Esophagus (tissue), 2 donors: Measurements from ENCODE around the gene TRIM16. TPM values are rescaled to one million over a fixed set of nuclear protein-coding genes. Genes with fewer than 3 reads are reported as not detected.
"Not testable (repeated sequence)": the region's sequence is repeated elsewhere in the genome, so short reads cannot be mapped to it uniquely, and the experiment has no call there.

Experiments
- H3K27ac ChIP-seq, 2 donors: one replicate each; pipeline ENCODE4 v1.5.1; 2013; ENCODE audit warnings: low read depth in 2 of 2, mild to moderate bottlenecking in 2 of 2, inconsistent platforms in 1 of 2, low read length in 1 of 2, moderate library complexity in 1 of 2
- H3K27me3 ChIP-seq, 2 donors: one replicate each; pipeline ENCODE4 v1.6.1; 2013; ENCODE audit warnings: low read length in 2 of 2, control low read depth in 1 of 2, mild to moderate bottlenecking in 1 of 2; ENCODE audit not compliant: insufficient read depth in 2 of 2, control insufficient read depth in 1 of 2
- H3K36me3 ChIP-seq, 2 donors: one replicate each; pipeline ENCODE4 v1.6.1; 2013; ENCODE audit warnings: low read length in 1 of 2; ENCODE audit not compliant: control insufficient read depth in 2 of 2, insufficient read depth in 2 of 2
- H3K4me1 ChIP-seq, 2 donors: one replicate each; pipeline ENCODE4 v1.6.1; 2013; ENCODE audit warnings: low read length in 1 of 2; ENCODE audit not compliant: control insufficient read depth in 2 of 2, insufficient read depth in 2 of 2
- H3K4me3 ChIP-seq, 2 donors: one replicate each; pipeline ENCODE4 v1.5.1; 2013; ENCODE audit warnings: low read length in 2 of 2, mild to moderate bottlenecking in 2 of 2, low read depth in 1 of 2, moderate library complexity in 1 of 2
- H3K9me3 ChIP-seq, 2 donors: one replicate each; pipeline ENCODE4 v1.6.1; 2013; ENCODE audit warnings: mild to moderate bottlenecking in 2 of 2, low read depth in 1 of 2, low read length in 1 of 2, moderate library complexity in 1 of 2; ENCODE audit not compliant: control insufficient read depth in 2 of 2, insufficient read depth in 1 of 2
- WGBS, 2 donors: extraction: QIAGEN DNeasy Blood & Tissue Kit; methylation state at CpG; one replicate each; pipeline ENCODE4 v1.1.7; 2013; 5-methylcytosine and 5-hydroxymethylcytosine counted together
- polyA plus RNA-seq, 2 donors: library from polyadenylated mRNA; stranded (reverse); fragments of 200-250 nt; gene quantifications; one replicate each; pipeline ENCODE4 v1.2.3, GENCODE V29; 2013
- donor health status: healthy with polysubstance abuse.
- donor health status: Bipolar disorder and iron deficiency.

TRIM16 gene
- polyA plus RNA-seq, 2 donors: 72.2 to 140 TPM

GRCh38 chr17:15699413-15699924 lies 15.4 kb upstream of the TRIM16 start, which contains the start of gene ZNF286A:
TSS of gene ZNF286A (plus strand) at chr17:15699752. CDS start at chr17:15700330, 578 bp downstream.
- H3K27me3 ChIP-seq, H3K36me3 ChIP-seq, H3K9me3 ChIP-seq, H3K4me1 ChIP-seq: not testable (repeated sequence)
- 0% methylated on average over 43 to 44 of the region's 44 CpGs for WGBS, 2 donors
- Histone ChIP-seq H3K4me3 (peak within 1 kb of the TSS; percentile 54 to 60), H3K27ac (peak within 1 kb of the TSS in 1 of 2 donors; percentile 65)

DNA sequence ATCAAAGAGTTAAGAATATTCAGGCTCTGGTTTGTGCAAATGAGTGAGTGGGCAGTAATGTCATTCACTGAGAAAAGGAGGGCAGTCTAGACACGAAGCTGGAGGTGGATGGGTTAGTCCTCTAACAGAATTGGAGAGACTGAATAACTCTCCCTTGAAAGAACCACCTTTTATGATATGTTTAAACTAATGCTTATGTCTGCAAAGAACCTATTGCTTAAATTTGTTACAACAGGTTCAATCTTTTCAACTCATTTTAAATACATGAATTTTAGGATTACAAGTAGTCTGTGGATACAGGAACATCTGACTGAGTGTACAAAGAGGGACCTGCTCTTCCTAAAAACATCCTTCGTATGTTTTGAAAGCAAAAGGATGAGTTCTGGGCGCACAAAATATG lies 14.9 kb upstream of the TRIM16 start:
- H3K4me1 ChIP-seq, H3K27ac ChIP-seq, H3K27me3 ChIP-seq, H3K36me3 ChIP-seq, H3K9me3 ChIP-seq: not testable (repeated sequence)
- H3K4me3 ChIP-seq: peak overlapping the region; percentile 54 to 60
- WGBS, 2 donors: 0 to 14% methylated on average over 1 of the region's 3 CpGs

GRCh38 chr17:15687494-15687893 lies 3.4 kb upstream of the TRIM16 start:
- 91 to 100% methylated on average over 1 of the region's 1 CpG for WGBS, 2 donors
- H3K36me3 ChIP-seq, H3K4me1 ChIP-seq, H3K4me3 ChIP-seq, H3K27me3 ChIP-seq, H3K27ac ChIP-seq, H3K9me3 ChIP-seq: not testable (repeated sequence)

DNA sequence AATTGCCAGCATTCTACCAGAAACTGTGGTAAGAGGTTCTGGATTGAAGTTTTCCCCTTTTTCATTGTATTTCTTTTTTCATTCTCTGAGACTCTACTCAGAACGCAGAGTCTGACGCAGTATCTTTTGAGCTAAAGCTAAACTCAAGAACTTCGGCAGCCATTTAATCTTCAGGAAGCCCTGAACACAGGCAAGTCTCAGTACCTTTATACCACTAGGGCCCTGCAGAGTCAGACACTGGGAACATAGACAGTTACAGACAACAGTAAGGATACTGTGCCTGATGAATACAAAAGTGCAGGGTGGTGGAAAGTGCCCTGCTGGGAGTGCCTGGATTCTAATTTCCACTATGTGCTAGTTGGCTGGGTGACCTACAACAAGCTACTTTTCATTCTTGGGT lies 976 bp downstream of the TRIM16 start:
- H3K27ac ChIP-seq, H3K9me3 ChIP-seq, H3K4me1 ChIP-seq, H3K4me3 ChIP-seq, H3K27me3 ChIP-seq, H3K36me3 ChIP-seq: not testable (repeated sequence)
- 97% methylated on average over 3 of the region's 3 CpGs for WGBS, 2 donors

- H3K27ac ChIP-seq: not testable (repeated sequence)
- 89 to 91% methylated on average over 6 of the region's 6 CpGs for WGBS, 2 donors
Measured at GRCh38 chr17:15675991-15676390, 8.1 kb downstream of the TRIM16 start.

DNA sequence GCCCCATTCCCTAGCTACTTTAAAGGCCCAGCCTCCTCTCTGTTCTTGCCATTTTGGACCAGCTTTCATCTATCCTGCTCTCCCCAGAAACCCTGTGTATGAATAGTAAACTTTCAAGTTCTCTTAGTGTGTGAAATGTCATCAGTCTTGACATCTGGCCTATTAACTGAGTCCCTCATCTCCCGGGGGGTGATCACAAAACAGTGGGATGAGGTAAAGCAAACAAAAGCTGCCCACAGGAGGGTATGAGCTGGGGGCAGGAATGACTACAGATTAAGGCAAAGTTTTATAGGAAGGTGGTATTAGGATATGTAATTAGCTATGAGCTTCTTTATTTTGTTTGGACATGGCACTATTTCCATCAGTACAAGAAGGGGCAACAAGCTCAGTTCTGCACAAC lies 9.5 kb downstream of the TRIM16 start:
- 71 to 77% methylated on average over 1 of the region's 1 CpG for WGBS, 2 donors
- not testable (repeated sequence) for H3K9me3 ChIP-seq, H3K36me3 ChIP-seq, H3K27me3 ChIP-seq, H3K4me3 ChIP-seq, H3K27ac ChIP-seq, H3K4me1 ChIP-seq

More at GRCh38 chr17:15675991-15676390, 8.1 kb downstream of the TRIM16 start:
- H3K4me1 ChIP-seq, H3K27me3 ChIP-seq, H3K36me3 ChIP-seq, H3K9me3 ChIP-seq, H3K4me3 ChIP-seq: not testable (repeated sequence)

DNA sequence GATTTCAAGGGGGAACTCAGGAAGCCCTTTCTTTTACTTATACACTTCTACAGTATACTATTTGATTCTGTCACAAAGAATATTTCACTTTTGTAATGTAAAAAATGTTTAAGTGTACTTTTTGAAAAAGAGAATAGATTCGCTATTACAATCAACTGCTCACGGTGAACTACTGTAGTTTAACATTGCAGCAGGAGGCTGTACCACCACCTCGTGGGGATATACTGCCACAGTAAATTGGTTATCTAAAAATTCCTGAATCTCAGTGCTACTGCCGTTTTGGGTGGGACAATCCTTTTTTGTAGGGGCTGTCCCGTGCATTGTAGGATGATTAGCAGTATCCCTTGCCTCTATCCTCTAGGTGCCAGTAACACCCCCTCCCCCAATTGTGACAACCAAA lies 14.6 kb downstream of the TRIM16 start:
- H3K27ac ChIP-seq, H3K9me3 ChIP-seq, H3K27me3 ChIP-seq, H3K36me3 ChIP-seq, H3K4me3 ChIP-seq, H3K4me1 ChIP-seq: not testable (repeated sequence)
- WGBS, 2 donors: 52 to 64% methylated on average over 4 to 5 of the region's 5 CpGs

DNA sequence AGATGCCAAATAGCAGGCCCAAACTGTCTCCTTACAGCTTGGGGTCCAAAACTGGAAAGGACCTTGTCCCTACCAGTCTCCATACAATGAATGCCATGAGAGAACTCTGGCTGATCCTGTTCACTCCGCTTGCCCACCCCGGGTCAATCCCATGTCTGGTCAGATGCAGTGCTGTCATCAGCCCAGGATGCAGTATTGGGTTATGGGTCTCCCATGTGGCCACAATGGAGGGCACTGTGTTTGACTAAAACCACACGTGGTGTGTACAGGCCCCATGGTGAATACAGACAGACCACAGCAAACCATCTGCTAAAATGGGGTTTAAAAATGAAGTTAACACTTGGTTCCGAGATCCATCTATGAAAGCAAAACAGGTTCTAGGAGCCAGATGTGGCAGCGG lies 20.4 kb downstream of the TRIM16 start:
- Histone ChIP-seq H3K27ac (no peak overlapping the region), H3K27me3 (no peaks in the 10 kb centered on the region), H3K4me3 (no peak overlapping the region), H3K9me3 (no peaks in the 10 kb centered on the region), H3K4me1 (peaks cover 0 to 14% of the 10 kb centered on the region in 2 donors), H3K36me3 (no peaks in the 10 kb centered on the region)
- 95% methylated on average over 5 of the region's 5 CpGs for WGBS, 2 donors

DNA sequence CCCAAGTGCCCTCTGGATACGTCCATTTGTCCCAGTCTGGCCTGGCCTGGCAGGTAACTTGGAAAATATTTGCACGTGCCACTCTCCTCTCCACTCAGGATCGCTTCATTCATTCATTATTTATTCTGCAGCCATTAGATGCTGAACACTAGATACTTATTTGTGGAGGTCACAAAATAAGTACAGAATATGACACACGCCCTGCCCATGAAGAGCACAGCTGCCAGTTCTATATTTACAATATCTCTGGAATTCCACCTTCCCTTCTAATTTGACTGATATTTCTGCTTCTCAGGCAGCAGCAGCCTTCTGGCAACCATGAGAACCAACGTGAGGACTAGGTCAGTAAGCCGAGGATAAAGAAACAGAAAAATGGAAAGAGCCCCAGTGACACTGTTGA lies 20.9 kb downstream of the TRIM16 start:
- WGBS, 2 donors: 94% methylated on average over 6 of the region's 6 CpGs
- Histone ChIP-seq H3K27me3 (no peaks in the 10 kb centered on the region), H3K36me3 (no peaks in the 10 kb centered on the region), H3K4me1 (peaks cover 0 to 15% of the 10 kb centered on the region in 2 donors), H3K9me3 (no peaks in the 10 kb centered on the region), H3K27ac (no peak overlapping the region), H3K4me3 (no peak overlapping the region)

- Histone ChIP-seq H3K27me3 (no peaks in the 10 kb centered on the region), H3K27ac (no peak overlapping the region), H3K4me1 (peaks cover 0 to 15% of the 10 kb centered on the region in 2 donors), H3K4me3 (no peak overlapping the region), H3K9me3 (no peaks in the 10 kb centered on the region), H3K36me3 (no peaks in the 10 kb centered on the region)
- 87 to 88% methylated on average over 3 of the region's 3 CpGs for WGBS, 2 donors
Measured at GRCh38 chr17:15662681-15663080, 21.4 kb downstream of the TRIM16 start.
